Endothelial cell of umbilical vein (primary cell): ENCODE data around the gene GNA12.

Experiments
- EZH2 ChIP-seq: IDR thresholded peaks from 2 replicates; pipeline ENCODE4 v1.6.1; 2012; ENCODE audit warnings: borderline replicate concordance, low read depth, mild to moderate bottlenecking, moderate library complexity, low read length, inconsistent platforms; ENCODE audit not compliant: severe bottlenecking
- FOS ChIP-seq: IDR thresholded peaks from 2 replicates; pipeline ENCODE4 v1.6.1; 2011; ENCODE audit warnings: mild to moderate bottlenecking, low read length, moderate library complexity, borderline replicate concordance; ENCODE audit not compliant: insufficient read depth
- MYC ChIP-seq: IDR thresholded peaks from one replicate; pipeline ENCODE4 v1.6.1; 2011; ENCODE audit warnings: mild to moderate bottlenecking, low read depth, low read length
- POLR2A ChIP-seq: IDR thresholded peaks from 2 replicates; pipeline ENCODE4 v1.6.1; 2012; ENCODE audit warnings: low read depth, mild to moderate bottlenecking, control low read depth, low read length
- POLR2AphosphoS5 ChIP-seq: IDR thresholded peaks from 2 replicates; pipeline ENCODE4 v1.6.1; 2012; ENCODE audit warnings: low read depth, mild to moderate bottlenecking, control low read depth, low read length, moderate library complexity; ENCODE audit not compliant: insufficient read depth
- TF ChIP-seq, protein P1 (sequence below), 2 donors: IDR thresholded peaks; 1 replicate in 1 of 2; 2 replicates in 1 of 2; pipeline ENCODE4 v1.5.1; 2011; ENCODE audit warnings: low read length in 2 of 2, mild to moderate bottlenecking in 2 of 2, moderate library complexity in 2 of 2, control low read depth in 1 of 2, inconsistent platforms in 1 of 2, low read depth in 1 of 2; ENCODE audit not compliant: insufficient read depth in 1 of 2; ENCODE audit errors: extremely low read depth in 1 of 2
- TF ChIP-seq, protein P2 (sequence below): IDR thresholded peaks from 2 replicates; pipeline ENCODE4 v1.6.1; 2011; ENCODE audit not compliant: insufficient read depth, insufficient read length

DNA sequence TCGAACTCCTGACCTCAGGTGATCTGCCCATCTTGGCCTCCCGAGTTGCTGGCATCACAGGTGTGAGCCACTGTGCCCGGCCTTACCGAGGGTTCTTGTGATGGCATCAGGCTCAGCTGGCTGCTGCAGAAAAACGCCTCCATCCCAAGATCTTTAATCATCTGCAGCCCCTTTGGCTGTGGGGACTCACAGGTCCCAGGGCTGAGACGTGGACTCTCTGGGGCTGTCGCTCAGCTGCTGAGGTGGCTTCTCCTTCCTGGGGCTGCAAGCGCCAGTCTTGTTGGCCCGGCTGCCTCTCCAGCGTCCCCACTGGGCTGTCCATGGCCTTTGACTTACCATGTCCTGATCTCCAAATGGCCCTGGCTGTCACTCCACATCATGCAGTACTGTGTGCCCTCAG, 136.1 kb downstream of the GNA12 start:
- TF ChIP-seq POLR2A (no peak), EZH2 (no peak), POLR2AphosphoS5 (no peak), FOS (no peak), MYC (no peak)
- TF ChIP-seq, protein P1, sequence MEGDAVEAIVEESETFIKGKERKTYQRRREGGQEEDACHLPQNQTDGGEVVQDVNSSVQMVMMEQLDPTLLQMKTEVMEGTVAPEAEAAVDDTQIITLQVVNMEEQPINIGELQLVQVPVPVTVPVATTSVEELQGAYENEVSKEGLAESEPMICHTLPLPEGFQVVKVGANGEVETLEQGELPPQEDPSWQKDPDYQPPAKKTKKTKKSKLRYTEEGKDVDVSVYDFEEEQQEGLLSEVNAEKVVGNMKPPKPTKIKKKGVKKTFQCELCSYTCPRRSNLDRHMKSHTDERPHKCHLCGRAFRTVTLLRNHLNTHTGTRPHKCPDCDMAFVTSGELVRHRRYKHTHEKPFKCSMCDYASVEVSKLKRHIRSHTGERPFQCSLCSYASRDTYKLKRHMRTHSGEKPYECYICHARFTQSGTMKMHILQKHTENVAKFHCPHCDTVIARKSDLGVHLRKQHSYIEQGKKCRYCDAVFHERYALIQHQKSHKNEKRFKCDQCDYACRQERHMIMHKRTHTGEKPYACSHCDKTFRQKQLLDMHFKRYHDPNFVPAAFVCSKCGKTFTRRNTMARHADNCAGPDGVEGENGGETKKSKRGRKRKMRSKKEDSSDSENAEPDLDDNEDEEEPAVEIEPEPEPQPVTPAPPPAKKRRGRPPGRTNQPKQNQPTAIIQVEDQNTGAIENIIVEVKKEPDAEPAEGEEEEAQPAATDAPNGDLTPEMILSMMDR (IDR thresholded peaks at IDR 0.05; ENCODE audit: extremely low read depth in 1 of 2, insufficient read depth in 1 of 2, low read depth in 1 of 2, low read length in 2 of 2), result no peak
- TF ChIP-seq, protein P2, sequence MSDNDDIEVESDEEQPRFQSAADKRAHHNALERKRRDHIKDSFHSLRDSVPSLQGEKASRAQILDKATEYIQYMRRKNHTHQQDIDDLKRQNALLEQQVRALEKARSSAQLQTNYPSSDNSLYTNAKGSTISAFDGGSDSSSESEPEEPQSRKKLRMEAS, result no peak
